GM12801 (cell line): ENCODE data around the gene DNAJC9.

ENCODE experiments used
- TF ChIP-seq, protein P1 (sequence below): IDR thresholded peaks from one replicate; pipeline ENCODE4 v1.5.1; 2011; ENCODE audit warnings: control low read depth; ENCODE audit not compliant: insufficient read length; ENCODE audit errors: extremely low read depth

DNAJC9 gene

DNA sequence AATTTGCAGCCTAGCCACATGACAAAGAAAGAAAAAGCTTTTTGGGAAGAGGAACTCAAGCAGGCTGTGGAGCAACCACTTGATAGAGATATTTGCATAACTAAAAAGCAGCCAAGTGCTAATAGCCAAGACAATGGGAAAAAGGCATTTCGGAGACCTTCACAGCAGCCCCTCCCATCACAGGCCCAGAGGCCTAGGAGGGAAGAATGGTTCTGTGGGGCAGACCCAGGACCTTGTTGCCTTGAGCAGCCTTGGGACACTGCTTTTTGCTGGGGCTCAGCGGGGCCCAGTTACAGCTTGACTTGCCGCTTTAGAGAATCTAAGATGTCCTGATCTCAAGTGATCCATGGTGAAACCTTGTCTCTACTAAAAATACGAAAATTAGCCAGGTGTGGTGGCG is 40.7 kb downstream of the DNAJC9 start:
- TF ChIP-seq, protein P1, sequence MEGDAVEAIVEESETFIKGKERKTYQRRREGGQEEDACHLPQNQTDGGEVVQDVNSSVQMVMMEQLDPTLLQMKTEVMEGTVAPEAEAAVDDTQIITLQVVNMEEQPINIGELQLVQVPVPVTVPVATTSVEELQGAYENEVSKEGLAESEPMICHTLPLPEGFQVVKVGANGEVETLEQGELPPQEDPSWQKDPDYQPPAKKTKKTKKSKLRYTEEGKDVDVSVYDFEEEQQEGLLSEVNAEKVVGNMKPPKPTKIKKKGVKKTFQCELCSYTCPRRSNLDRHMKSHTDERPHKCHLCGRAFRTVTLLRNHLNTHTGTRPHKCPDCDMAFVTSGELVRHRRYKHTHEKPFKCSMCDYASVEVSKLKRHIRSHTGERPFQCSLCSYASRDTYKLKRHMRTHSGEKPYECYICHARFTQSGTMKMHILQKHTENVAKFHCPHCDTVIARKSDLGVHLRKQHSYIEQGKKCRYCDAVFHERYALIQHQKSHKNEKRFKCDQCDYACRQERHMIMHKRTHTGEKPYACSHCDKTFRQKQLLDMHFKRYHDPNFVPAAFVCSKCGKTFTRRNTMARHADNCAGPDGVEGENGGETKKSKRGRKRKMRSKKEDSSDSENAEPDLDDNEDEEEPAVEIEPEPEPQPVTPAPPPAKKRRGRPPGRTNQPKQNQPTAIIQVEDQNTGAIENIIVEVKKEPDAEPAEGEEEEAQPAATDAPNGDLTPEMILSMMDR = no peak

DNA sequence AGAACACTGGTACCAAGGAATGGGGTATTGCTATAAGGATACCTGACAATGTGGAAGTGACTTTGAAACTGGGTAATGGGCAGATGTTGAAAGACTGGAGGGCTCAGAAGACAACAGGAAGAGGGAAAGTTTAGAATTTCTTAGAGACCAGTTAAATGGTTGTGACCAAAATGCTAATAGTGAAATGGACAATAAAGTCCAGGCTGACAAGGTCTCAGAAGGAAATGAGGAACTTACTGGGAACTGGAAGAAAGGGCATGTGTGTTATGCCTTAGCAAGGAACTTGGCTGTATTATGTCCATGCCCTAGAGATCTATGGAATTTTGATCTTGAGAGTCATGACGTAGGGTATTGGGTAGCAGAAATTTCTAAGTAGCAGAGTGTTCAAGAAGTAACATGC is 41.2 kb downstream of the DNAJC9 start:
- TF ChIP-seq, protein P1 = no peak

DNA sequence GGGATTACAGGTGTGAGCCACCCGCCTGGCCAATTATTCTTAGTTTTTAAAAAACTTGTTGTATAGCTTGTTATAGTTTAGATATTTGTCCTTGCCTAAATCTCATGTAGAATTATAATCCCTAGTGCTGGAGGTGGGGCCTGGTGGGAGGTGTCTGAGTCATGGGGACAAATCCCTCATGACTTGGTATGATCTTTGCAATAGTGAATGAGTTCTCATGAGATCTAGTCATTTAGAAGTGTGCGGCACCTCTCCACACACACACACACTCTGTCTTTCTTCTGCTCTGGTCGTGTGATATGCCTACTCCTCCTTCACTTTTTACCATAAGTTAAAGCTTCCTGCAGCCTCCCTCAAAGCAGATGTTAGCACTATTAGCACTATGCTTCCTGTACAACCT is 42.0 kb downstream of the DNAJC9 start:
- TF ChIP-seq, protein P1 = no peak
